ENCODE data around the gene RAB36.

The RAB36 gene

GRCh38 chr22:23144932-23145877 lies at the start of gene RAB36:
TSS of gene RAB36 (plus strand) at chr22:23145477. CDS start at chr22:23146617, 1,140 bp downstream.
- peak; percentile 99 for DNase-seq

DNA sequence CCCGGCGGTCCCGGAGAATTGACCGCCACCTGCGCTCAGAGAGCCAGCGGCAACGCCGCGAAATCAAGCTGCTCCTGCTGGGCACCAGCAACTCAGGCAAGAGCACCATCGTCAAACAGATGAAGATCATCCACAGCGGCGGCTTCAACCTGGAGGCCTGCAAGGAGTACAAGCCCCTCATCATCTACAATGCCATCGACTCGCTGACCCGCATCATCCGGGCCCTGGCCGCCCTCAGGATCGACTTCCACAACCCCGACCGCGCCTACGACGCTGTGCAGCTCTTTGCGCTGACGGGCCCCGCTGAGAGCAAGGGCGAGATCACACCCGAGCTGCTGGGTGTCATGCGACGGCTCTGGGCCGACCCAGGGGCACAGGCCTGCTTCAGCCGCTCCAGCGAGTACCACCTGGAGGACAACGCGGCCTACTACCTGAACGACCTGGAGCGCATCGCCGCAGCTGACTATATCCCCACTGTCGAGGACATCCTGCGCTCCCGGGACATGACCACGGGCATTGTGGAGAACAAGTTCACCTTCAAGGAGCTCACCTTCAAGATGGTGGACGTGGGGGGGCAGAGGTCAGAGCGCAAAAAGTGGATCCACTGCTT lies 49.4 kb upstream of the RAB36 start:
- no peak for DNase-seq

- DNase-seq, result no peak
Observed at GRCh38 chr22:23097412-23098229, 47.7 kb upstream of the RAB36 start.

GRCh38 chr22:23098230-23098705 lies 47.0 kb upstream of the RAB36 start:
- no peak for DNase-seq

- DNase-seq, result no peak
Observed at GRCh38 chr22:23098718-23099530, 46.4 kb upstream of the RAB36 start.

DNA sequence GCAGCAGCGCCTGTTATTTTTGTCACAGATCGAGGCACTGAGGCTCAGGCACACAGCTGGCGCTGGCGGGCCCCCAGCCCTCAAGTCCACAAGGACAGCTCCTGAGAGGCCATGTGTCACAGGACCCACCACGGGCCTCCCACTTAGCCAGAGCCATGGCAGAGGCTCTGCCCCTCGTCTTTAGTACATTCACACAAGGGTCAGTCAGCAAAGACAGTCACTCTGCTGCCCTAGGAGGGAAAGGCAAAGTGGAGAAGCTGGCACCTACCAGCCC lies 45.8 kb upstream of the RAB36 start:
- DNase-seq, result no peak

- no peak for DNase-seq
Observed at GRCh38 chr22:23100124-23100801, 45.0 kb upstream of the RAB36 start.

GRCh38 chr22:23101524-23101923 lies 43.8 kb upstream of the RAB36 start:
- DNase-seq, result no peak

DNA sequence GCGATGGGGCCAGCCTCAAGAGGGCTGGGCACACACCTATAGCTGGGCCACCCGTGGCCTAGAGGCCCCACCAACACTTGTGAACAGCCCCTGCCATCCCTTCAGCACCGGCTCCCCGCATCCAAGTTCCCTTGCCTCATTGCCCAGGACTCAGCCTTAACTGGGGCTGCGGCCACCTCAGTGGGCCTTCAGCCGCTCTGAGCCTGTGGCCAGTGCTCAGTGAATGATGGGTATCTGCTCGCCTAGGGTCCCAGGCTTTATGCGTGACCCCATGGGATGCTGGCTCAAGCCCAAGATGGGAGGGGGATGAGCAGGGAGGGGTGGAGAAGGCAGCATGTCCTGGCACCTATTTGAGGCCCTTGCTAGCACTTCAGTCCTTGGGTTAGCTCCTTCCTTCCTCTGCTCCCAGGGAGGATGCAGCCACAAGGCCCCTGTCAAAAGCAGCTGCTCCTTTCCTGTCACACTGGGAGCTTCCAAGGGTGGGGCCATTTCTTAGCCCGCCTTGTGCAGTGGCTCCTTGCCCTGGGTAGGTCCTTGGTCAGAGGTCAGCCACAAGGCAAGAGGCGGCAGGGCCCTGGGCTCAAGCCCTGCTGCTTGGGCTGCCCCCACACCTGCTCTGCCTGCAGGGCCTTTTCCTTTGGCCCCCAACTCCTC lies 43.1 kb upstream of the RAB36 start:
- DNase-seq, result no peak

DNA sequence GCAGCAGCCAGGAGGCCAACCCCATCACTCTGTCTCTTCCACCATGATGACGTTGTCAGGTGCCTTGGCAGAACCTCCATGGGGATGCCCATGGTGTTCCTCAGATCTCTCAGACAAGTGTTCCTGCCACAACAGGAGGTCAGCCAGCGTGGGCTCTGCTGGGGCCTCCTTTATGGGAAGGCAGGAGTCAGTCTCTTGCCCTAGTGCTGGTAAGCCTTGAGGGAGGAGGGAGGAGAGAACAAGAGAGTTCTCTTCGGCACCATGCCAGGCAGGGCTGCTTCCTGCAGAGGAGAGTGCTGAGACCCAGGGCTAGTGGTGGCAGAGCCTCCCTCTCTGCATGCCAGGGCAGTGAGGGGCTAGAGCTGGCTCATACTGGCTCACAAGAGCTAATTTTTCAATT lies 42.5 kb upstream of the RAB36 start:
- DNase-seq, result no peak

- DNase-seq, result no peak
Observed at GRCh38 chr22:23103199-23103954, 41.9 kb upstream of the RAB36 start.

GRCh38 chr22:23104187-23104971 lies 40.9 kb upstream of the RAB36 start:
- DNase-seq, result no peak

DNA sequence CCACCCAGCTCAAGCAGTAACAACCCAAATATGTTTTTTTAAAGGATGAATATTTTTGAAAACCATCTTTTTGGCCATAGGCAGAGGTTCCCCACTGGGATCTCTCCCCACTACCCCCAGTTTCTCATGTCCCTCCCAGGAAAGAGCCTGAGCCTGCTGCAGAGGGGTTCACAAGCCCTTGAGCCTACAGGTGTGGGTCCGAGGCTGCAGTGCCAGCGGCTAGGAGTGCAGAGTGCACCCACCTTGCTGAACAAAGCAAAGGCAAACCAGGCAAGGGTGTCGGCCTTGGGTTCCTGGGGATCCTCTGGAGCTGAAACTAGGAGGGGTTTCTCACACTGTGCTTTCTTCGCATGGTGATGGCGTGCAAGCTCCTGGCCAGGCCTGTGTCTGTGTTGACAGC lies 40.0 kb upstream of the RAB36 start:
- no peak for DNase-seq

- no peak for DNase-seq
Observed at GRCh38 chr22:23105919-23106318, 39.4 kb upstream of the RAB36 start.

GRCh38 chr22:23106344-23106743 lies 38.9 kb upstream of the RAB36 start:
- no peak for DNase-seq

DNA sequence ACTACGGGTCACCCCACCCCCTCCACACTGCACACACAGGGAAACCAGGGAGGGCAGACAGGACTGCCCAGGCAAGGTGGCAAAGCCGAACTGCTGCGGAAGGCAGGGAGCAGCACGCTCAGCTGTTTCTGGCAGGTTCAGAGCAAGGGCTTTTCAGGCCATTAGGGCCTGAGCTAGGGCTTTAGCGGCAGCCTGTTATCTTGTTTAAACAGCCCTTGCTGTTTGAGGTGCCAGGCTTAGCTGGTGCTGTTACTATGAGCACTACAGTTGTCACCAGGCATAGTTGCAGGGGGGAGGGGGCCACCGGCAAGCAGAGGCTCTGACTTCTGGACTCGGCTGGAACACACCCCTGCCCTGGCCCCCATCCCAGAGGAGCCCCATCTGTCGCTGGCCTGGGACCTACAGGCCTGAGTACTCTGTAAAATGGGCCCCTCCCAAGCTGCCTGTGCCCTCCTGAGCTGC lies 38.3 kb upstream of the RAB36 start:
- peak; percentile 12 for DNase-seq

DNA sequence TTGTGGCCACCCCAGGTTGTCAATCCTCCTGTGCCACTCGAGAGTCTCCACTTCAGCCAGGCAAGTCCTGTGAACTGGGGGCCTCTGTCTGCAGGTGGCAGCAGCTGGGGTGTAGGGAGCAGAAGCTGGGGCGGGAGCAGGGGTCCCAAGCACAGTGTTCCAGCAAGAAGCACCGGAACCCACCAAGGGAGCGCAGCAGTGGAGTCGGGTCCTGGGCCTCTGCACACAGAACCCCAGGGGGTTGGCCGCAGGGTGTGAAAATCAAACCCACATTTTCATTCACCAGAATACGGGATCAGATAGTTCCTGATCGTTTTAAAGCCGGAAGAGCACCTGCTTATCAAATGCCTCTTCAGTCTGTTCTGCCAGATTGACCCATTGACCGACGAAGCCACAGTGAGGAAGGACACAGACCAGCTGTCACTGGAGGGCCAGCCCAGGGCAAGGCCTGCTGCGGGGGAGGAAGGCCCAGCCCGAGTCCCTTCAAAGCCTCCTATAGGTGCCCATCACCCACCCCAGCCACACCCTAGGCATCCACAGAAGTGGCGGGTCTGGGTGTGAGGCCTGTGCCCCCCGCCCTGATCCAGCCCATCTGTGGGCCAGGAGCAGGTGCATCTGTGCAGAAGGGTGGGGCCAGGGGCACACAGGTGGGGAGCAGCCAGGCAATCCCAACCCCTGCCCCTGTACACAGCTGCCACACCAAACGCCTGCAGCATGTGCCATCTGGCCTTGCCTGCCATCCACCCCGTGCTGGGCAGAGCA lies 37.6 kb upstream of the RAB36 start:
- DNase-seq, result peak; percentile 73

- no peak for DNase-seq
Observed at GRCh38 chr22:23108249-23109078, 36.8 kb upstream of the RAB36 start.

Measured in NCI-H2171 (cell line).